Measurements from ENCODE around the gene B3GNT7. TPM values are rescaled to one million over a fixed set of nuclear protein-coding genes. Genes with fewer than 3 reads are reported as not detected.

Gene B3GNT7
- total RNA-seq, 1 experiment from 2014 or later, result 6.1 TPM

- H3K27me3 ChIP-seq (ENCODE audit: insufficient read depth, low read length), result no peaks in the 10 kb centered on the region
- no peaks in the 10 kb centered on the region for H3K9me2 ChIP-seq (ENCODE audit: insufficient read depth)
- CTCF ChIA-PET, result interaction anchor here (0.7 to 1.6 kb wide), 2 partner anchors 9 kb away, joined by 3 to 4 read pairs; no protein-coding TSS in a partner anchor
- peak overlapping the region; percentile 52 to 62 for H3K4me3 ChIP-seq (replicated peaks in 1 of 2; ENCODE audit: low read depth in 1 of 2, low read length in 2 of 2)
- no TSS peak for BruUV-seq (replicated peaks)
- ATAC-seq (peak; percentile 26), DNase-seq (ENCODE audit: low read depth, low spot score) (no peak)
- H3K27ac ChIP-seq (ENCODE audit: low read depth, low read length), result no peak overlapping the region; the same call in 1 of the 2 replicates
- no peaks in the 10 kb centered on the region for H3K9me3 ChIP-seq (ENCODE audit: control insufficient read depth in 1 of 2, insufficient read depth in 1 of 2, low read depth in 1 of 2, low read length in 2 of 2)
- H3K9ac ChIP-seq (ENCODE audit: low read length), result peak overlapping the region; percentile 61
- H4K20me1 ChIP-seq (ENCODE audit: insufficient read depth), result no peaks in the 10 kb centered on the region
- POLR2A ChIA-PET, result no interaction called here
- H2AFZ ChIP-seq (ENCODE audit: low read depth, low read length, poor library complexity, severe bottlenecking), result no peak overlapping the region
- intact Hi-C loops (cut with micrococcal nuclease), result no loop called here
- TF ChIP-seq MAX (IDR thresholded peaks at IDR 0.05) (no peak), ZNF274 (IDR thresholded peaks at IDR 0.05; ENCODE audit: low read depth, low read length) (no peak), SP1 (IDR thresholded peaks at IDR 0.05; ENCODE audit: low read depth) (no peak), POLR2A (IDR thresholded peaks at IDR 0.05; ENCODE audit: borderline replicate concordance, extremely low read depth, insufficient read depth, insufficient read length) (no peak), ZBTB33 (IDR thresholded peaks at IDR 0.05; ENCODE audit: extremely low read depth, insufficient replicate concordance, low read length) (no peak), TCF7L2 (IDR thresholded peaks at IDR 0.05; ENCODE audit: borderline replicate concordance, extremely low read depth, insufficient read depth, insufficient read length) (no peak), YY1 (IDR thresholded peaks at IDR 0.05; ENCODE audit: extremely low read depth, insufficient replicate concordance, low read depth, low read length) (no peak), ATF3 (IDR thresholded peaks at IDR 0.05) (no peak), ZFX (IDR thresholded peaks at IDR 0.05) (no peak), CTCF (IDR thresholded peaks at IDR 0.05 in 2 of 3, conservative IDR thresholded peaks at IDR 0.05 in 1 of 3; ENCODE audit: borderline replicate concordance in 1 of 3, insufficient read depth in 1 of 3, low read depth in 2 of 3, low read length in 2 of 3) (no peak), CBX3 (IDR thresholded peaks at IDR 0.05; ENCODE audit: low read depth) (no peak), POLR2AphosphoS5 (IDR thresholded peaks at IDR 0.05; ENCODE audit: low read depth, low read length) (no peak), SIN3A (IDR thresholded peaks at IDR 0.05; ENCODE audit: low read depth) (no peak), EZH2phosphoT487 (IDR thresholded peaks at IDR 0.05; ENCODE audit: borderline replicate concordance) (no peak), ELF1 (IDR thresholded peaks at IDR 0.05; ENCODE audit: borderline replicate concordance, low read depth) (no peak), RAD21 (IDR thresholded peaks at IDR 0.05; ENCODE audit: low read depth) (no peak)
- TF ChIP-seq, protein P1, sequence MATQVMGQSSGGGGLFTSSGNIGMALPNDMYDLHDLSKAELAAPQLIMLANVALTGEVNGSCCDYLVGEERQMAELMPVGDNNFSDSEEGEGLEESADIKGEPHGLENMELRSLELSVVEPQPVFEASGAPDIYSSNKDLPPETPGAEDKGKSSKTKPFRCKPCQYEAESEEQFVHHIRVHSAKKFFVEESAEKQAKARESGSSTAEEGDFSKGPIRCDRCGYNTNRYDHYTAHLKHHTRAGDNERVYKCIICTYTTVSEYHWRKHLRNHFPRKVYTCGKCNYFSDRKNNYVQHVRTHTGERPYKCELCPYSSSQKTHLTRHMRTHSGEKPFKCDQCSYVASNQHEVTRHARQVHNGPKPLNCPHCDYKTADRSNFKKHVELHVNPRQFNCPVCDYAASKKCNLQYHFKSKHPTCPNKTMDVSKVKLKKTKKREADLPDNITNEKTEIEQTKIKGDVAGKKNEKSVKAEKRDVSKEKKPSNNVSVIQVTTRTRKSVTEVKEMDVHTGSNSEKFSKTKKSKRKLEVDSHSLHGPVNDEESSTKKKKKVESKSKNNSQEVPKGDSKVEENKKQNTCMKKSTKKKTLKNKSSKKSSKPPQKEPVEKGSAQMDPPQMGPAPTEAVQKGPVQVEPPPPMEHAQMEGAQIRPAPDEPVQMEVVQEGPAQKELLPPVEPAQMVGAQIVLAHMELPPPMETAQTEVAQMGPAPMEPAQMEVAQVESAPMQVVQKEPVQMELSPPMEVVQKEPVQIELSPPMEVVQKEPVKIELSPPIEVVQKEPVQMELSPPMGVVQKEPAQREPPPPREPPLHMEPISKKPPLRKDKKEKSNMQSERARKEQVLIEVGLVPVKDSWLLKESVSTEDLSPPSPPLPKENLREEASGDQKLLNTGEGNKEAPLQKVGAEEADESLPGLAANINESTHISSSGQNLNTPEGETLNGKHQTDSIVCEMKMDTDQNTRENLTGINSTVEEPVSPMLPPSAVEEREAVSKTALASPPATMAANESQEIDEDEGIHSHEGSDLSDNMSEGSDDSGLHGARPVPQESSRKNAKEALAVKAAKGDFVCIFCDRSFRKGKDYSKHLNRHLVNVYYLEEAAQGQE (IDR thresholded peaks at IDR 0.05; ENCODE audit: low read depth), result no peak
- H3K4me1 ChIP-seq (ENCODE audit: control insufficient read depth in 1 of 2, insufficient read depth in 2 of 2, low read length in 2 of 2), result peaks cover 10 to 30% of the 10 kb centered on the region in 2 experiments
- RAD21 ChIA-PET (ENCODE audit: low non-redundant PET in 1 of 2, low total read pairs in 2 of 2, uncharacterized antibody in 2 of 2, unreplicated experiment in 2 of 2), result no interaction called here
- no peaks in the 10 kb centered on the region for H3K79me2 ChIP-seq (ENCODE audit: insufficient read depth, low read length)
- no peaks in the 10 kb centered on the region for H3K36me3 ChIP-seq (ENCODE audit: control insufficient read depth in 1 of 2, insufficient read depth in 2 of 2, low read length in 2 of 2)
- peak overlapping the region; percentile 93 for H3K4me2 ChIP-seq (ENCODE audit: low read length)
Observed at GRCh38 chr2:231396058-231396821, 730 bp downstream of the B3GNT7 start.
